ENCODE measurements around the gene COMP. TPM values are rescaled to one million over a fixed set of nuclear protein-coding genes. Genes with fewer than 3 reads are reported as not detected.

COMP gene
- total RNA-seq, 4 donors from 2014 or later, result 1.3 to 8.0 (median 5.3) TPM; not detected in 1

- no peaks in the 10 kb centered on the region for H3K36me3 ChIP-seq
- H3K4me3 ChIP-seq, result no peak overlapping the region
- peaks cover 0 to 70% (median 0%) of the 10 kb centered on the region in 4 donors for H3K27me3 ChIP-seq
- H3K27ac ChIP-seq, result no peak overlapping the region
- TF ChIP-seq CTCF (IDR thresholded peaks at IDR 0.05), result no peak
- H3K9me3 ChIP-seq, result no peaks in the 10 kb centered on the region
- no peak for DNase-seq
- intact Hi-C loops (cut with DNase I), result no loop called here
- H3K4me1 ChIP-seq, result peaks cover 0 to 4% (median 0%) of the 10 kb centered on the region in 3 donors
- WGBS, 2 donors, result 47 to 80% methylated on average over 3 to 7 of the region's 11 CpGs
Measured at GRCh38 chr19:18802354-18802753, 11.2 kb upstream of the COMP start.

- H3K27me3 ChIP-seq, result peaks cover 0 to 87% (median 0%) of the 10 kb centered on the region in 4 donors
- intact Hi-C loops (cut with DNase I), result no loop called here
- no peaks in the 10 kb centered on the region for H3K36me3 ChIP-seq
- 49 to 70% methylated on average over 4 to 5 of the region's 10 CpGs for WGBS, 2 donors
- no peaks in the 10 kb centered on the region for H3K9me3 ChIP-seq
- no peak for DNase-seq
- TF ChIP-seq CTCF (IDR thresholded peaks at IDR 0.05) (no peak), POLR2A (IDR thresholded peaks at IDR 0.05) (no peak)
- no peak overlapping the region for H3K4me3 ChIP-seq
- H3K4me1 ChIP-seq, result peaks cover 0 to 8% (median 2%) of the 10 kb centered on the region in 3 donors
- no peak overlapping the region for H3K27ac ChIP-seq
Measured at GRCh38 chr19:18800636-18801035, 9.5 kb upstream of the COMP start.

DNA sequence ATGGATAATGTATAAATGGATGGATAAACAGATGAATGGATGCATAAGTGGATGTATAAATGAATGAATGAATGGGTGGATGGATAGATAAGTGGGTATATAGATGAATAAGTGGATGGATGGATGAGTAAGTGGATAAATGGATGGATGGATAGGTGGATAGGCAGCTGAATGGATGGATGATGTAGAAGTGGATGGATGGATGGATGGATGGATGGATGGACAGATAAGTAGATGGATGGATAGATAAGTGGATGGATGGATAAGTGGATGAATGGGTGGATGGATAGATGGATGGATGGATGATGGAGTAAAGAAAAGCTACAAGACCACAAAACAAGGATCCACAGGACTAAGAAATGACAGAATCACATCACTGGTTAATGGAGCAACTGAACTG is 9.0 kb upstream of the COMP start:
- no peak overlapping the region for H3K27ac ChIP-seq
- H3K4me1 ChIP-seq, result peaks cover 0 to 14% (median 5%) of the 10 kb centered on the region in 3 donors
- intact Hi-C loops (cut with DNase I), result no loop called here
- no peak overlapping the region for H3K4me3 ChIP-seq
- H3K27me3 ChIP-seq, result peaks cover 0 to 93% (median 1%) of the 10 kb centered on the region in 4 donors
- TF ChIP-seq CTCF (IDR thresholded peaks at IDR 0.05) (no peak), POLR2A (IDR thresholded peaks at IDR 0.05) (no peak)
- no peaks in the 10 kb centered on the region for H3K36me3 ChIP-seq
- DNase-seq, result no peak
- no peaks in the 10 kb centered on the region for H3K9me3 ChIP-seq

- no peak overlapping the region for H3K27ac ChIP-seq
- H3K4me3 ChIP-seq, result no peak overlapping the region
- DNase-seq, result no peak
- no peaks in the 10 kb centered on the region for H3K9me3 ChIP-seq
- TF ChIP-seq POLR2A (IDR thresholded peaks at IDR 0.05), result no peak
- TF ChIP-seq CTCF (IDR thresholded peaks at IDR 0.05), result no peak
- H3K27me3 ChIP-seq, result peaks cover 0 to 96% (median 1%) of the 10 kb centered on the region in 4 donors
- H3K4me1 ChIP-seq, result peaks cover 0 to 14% (median 5%) of the 10 kb centered on the region in 3 donors
- no peaks in the 10 kb centered on the region for H3K36me3 ChIP-seq
- intact Hi-C loops (cut with DNase I), result no loop called here
Measured at GRCh38 chr19:18799389-18799970, 8.4 kb upstream of the COMP start.

GRCh38 chr19:18798384-18799352 is 7.6 kb upstream of the COMP start:
- 45 to 63% methylated on average over 9 to 12 of the region's 22 CpGs for WGBS, 2 donors
- Histone ChIP-seq H3K36me3 (no peaks in the 10 kb centered on the region), H3K4me1 (peaks cover 0 to 14% (median 5%) of the 10 kb centered on the region in 3 donors), H3K9me3 (no peaks in the 10 kb centered on the region), H3K4me3 (no peak overlapping the region), H3K27ac (no peak overlapping the region), H3K27me3 (peaks cover 0 to 96% (median 1%) of the 10 kb centered on the region in 4 donors)
- intact Hi-C loops (cut with DNase I), result no loop called here
- no peak for TF ChIP-seq CTCF (IDR thresholded peaks at IDR 0.05)
- TF ChIP-seq POLR2A (IDR thresholded peaks at IDR 0.05), result no peak
- DNase-seq, result no peak

Measured in esophagus squamous epithelium (tissue), 5 donors.